MM.1S (cell line): Measurements from ENCODE around the gene PARP8.

Experiments used
- EZH2 ChIP-seq: fragments of 300-600 bp; sonication (generic); optimal IDR thresholded peaks from 2 replicates; pipeline ENCODE3; 2017; ENCODE audit warnings: low read depth, mild to moderate bottlenecking, antibody characterized with exemption, low read length, mixed read lengths
- EZH2phosphoT487 ChIP-seq: fragments of 300-600 bp; sonication (generic); IDR thresholded peaks from 2 replicates; pipeline ENCODE4 v1.6.1; 2018; ENCODE audit warnings: antibody characterized with exemption, low read length
- TF ChIP-seq, protein P1 (sequence below): fragments of 300-600 bp; sonication (generic); IDR thresholded peaks from 2 replicates; pipeline ENCODE4 v1.5.1; 2016; ENCODE audit warnings: antibody characterized with exemption, low read length, mixed read lengths

DNA sequence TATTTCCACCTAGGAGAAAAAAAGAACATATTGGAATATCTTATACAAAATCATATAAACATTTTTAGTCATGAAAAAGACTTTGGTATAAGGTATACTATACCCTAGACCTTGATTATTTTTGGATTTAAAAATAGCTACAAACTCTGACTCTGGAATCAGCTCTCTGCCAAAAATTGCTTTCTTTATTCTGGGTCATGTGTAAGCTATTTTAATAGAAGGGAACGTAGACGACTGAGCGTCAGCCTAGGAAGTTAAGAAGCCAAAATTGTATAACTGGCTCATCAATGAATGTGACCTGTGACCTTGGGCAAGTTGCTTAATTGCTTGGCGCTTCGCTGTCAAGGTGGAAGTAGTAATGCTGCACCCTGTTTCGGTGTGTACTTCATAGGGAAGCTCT is 157.1 kb downstream of the PARP8 start:
- TF ChIP-seq, protein P1, sequence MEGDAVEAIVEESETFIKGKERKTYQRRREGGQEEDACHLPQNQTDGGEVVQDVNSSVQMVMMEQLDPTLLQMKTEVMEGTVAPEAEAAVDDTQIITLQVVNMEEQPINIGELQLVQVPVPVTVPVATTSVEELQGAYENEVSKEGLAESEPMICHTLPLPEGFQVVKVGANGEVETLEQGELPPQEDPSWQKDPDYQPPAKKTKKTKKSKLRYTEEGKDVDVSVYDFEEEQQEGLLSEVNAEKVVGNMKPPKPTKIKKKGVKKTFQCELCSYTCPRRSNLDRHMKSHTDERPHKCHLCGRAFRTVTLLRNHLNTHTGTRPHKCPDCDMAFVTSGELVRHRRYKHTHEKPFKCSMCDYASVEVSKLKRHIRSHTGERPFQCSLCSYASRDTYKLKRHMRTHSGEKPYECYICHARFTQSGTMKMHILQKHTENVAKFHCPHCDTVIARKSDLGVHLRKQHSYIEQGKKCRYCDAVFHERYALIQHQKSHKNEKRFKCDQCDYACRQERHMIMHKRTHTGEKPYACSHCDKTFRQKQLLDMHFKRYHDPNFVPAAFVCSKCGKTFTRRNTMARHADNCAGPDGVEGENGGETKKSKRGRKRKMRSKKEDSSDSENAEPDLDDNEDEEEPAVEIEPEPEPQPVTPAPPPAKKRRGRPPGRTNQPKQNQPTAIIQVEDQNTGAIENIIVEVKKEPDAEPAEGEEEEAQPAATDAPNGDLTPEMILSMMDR: no peak
- TF ChIP-seq EZH2phosphoT487 (no peak), EZH2 (no peak)
